ENCODE measurements around the gene LCN2. TPM values are rescaled to one million over a fixed set of nuclear protein-coding genes. Genes with fewer than 3 reads are reported as not detected.

Gene LCN2
- 2.1 to 6.6 TPM (median 3.2 TPM) in 5 replicates for total RNA-seq (2022; extraction: Qiagen RNA extraction; ENCODE audit: low read depth)

DNA sequence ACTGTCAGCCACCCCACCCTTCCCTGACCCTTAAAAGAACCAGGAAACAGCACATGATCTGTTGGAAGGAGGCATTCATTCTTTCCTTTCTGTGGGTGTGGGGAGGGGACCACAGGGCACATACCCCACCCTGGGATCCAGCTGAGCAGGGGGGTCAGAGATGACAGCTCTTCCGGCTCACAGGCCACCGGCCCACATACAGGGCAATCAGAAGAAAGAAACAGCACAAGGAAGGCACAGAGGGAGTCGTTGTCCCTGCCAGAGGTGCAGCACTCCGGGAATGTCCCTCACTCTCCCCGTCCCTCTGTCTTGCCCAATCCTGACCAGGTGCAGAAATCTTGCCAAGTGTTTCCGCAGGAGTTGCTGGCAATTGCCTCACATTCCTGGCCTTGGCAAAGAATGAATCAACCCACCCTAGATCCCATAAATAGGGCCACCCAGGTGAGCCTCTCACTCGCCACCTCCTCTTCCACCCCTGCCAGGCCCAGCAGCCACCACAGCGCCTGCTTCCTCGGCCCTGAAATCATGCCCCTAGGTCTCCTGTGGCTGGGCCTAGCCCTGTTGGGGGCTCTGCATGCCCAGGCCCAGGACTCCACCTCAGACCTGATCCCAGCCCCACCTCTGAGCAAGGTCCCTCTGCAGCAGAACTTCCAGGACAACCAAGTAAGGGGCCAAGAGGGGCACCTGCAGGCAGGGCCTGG, at the start of gene LCN2:
Gene LCN2 (plus strand): TSS at position 453 of the 701 bp plus-strand sequence. CDS start 73 bp downstream, at position 526.

GRCh38 chr9:128127568-128127989, 21.7 kb upstream of the LCN2 start, which contains the start of gene PTGES2:
Gene PTGES2 (minus strand): TSS chr9:128127729. CDS start chr9:128127717, 12 bp downstream.

GRCh38 chr9:128159784-128160602, 10.7 kb downstream of the LCN2 start, which contains the start of gene BBLN:
Gene BBLN (plus strand): TSS chr9:128160265. CDS start chr9:128160408, 143 bp downstream.

DNA sequence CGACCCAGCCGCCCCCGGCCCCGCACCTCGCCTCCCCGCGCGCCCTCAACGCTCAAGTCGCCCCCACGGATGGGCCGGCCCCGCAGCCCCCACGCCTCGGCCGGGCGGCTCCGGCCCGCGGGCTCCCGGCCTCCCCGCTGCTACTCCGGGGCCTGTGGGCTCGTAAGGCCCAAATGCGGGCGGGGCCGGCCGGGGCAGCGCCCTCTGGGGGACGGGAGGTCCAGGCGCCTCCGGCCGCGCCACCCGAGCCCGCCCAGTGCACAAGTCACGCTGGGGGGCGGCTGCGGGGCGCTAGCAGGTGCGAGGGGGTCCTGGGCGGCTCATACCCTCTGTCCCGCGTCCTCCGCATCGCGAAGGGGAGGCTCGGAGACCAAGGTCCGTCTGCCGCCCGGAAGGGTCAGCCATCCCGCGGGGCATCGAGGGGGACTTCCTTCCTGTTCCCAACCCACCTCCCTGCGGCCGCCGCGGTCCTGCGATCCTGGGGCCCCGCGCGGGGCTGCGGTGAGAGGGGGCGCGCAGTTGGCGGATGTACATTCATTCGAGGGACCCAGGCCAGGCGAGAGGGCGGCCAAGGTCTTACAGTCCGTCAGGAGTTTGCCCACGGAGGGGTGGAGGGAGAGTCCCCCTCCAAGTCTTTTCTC, 42.3 kb downstream of the LCN2 start, which contains the start of gene CIZ1:
Gene CIZ1 (minus strand): TSS at position 167 of the 641 bp plus-strand sequence. CDS start 715 bp downstream, outside the sequence.

Other genes with a start within 250 kb of the LCN2 start
- 22.7 to 27.9 TPM (median 24.1 TPM) in 5 replicates for gene ST6GALNAC6, start 249.8 kb upstream of the LCN2 start, total RNA-seq (2022; extraction: Qiagen RNA extraction; ENCODE audit: low read depth)
- 16.1 to 28.2 TPM (median 22.0 TPM) in 5 replicates for gene ST6GALNAC4, start 232.4 kb upstream of the LCN2 start, total RNA-seq (2022; extraction: Qiagen RNA extraction; ENCODE audit: low read depth)
- gene PIP5KL1, start 218.7 kb upstream of the LCN2 start, total RNA-seq (2022; extraction: Qiagen RNA extraction; ENCODE audit: low read depth) = 0.90 to 2.9 TPM (median 1.1 TPM) in 5 replicates
- 35.4 to 48.4 TPM (median 47.7 TPM) in 5 replicates for gene DPM2, start 211.6 kb upstream of the LCN2 start, total RNA-seq (2022; extraction: Qiagen RNA extraction; ENCODE audit: low read depth)
- gene EEIG1, start 168.5 kb upstream of the LCN2 start, total RNA-seq (2022; extraction: Qiagen RNA extraction; ENCODE audit: low read depth) = 61.7 to 84.0 TPM (median 73.6 TPM) in 5 replicates
- gene NAIF1, start 82.1 kb upstream of the LCN2 start, total RNA-seq (2022; extraction: Qiagen RNA extraction; ENCODE audit: low read depth) = 4.9 to 7.3 TPM (median 7.1 TPM) in 5 replicates
- 8.4 to 10.1 TPM (median 9.0 TPM) in 5 replicates for gene SLC25A25, start 81.2 kb upstream of the LCN2 start, total RNA-seq (2022; extraction: Qiagen RNA extraction; ENCODE audit: low read depth)
- 75.7 to 97.4 TPM (median 94.1 TPM) in 5 replicates for gene PTGES2, start 21.7 kb upstream of the LCN2 start, total RNA-seq (2022; extraction: Qiagen RNA extraction; ENCODE audit: low read depth)
- gene BBLN, start 10.8 kb downstream of the LCN2 start, total RNA-seq (2022; extraction: Qiagen RNA extraction; ENCODE audit: low read depth) = 38.2 to 70.7 TPM (median 67.3 TPM) in 5 replicates
- gene CIZ1, start 42.1 kb downstream of the LCN2 start, total RNA-seq (2022; extraction: Qiagen RNA extraction; ENCODE audit: low read depth) = 72.6 to 98.9 TPM (median 87.6 TPM) in 5 replicates
- gene DNM1, start 53.9 kb downstream of the LCN2 start, total RNA-seq (2022; extraction: Qiagen RNA extraction; ENCODE audit: low read depth) = 74.6 to 95.2 TPM (median 86.0 TPM) in 5 replicates
- gene GOLGA2, start 126.6 kb downstream of the LCN2 start, total RNA-seq (2022; extraction: Qiagen RNA extraction; ENCODE audit: low read depth) = 39.9 to 48.9 TPM (median 42.6 TPM) in 5 replicates
- 42.4 to 49.6 TPM (median 45.6 TPM) in 5 replicates for gene SWI5, start 126.8 kb downstream of the LCN2 start, total RNA-seq (2022; extraction: Qiagen RNA extraction; ENCODE audit: low read depth)
- 43.6 to 69.6 TPM (median 48.8 TPM) in 5 replicates for gene TRUB2, start 173.0 kb downstream of the LCN2 start, total RNA-seq (2022; extraction: Qiagen RNA extraction; ENCODE audit: low read depth)
- 47.8 to 60.9 TPM (median 58.4 TPM) in 5 replicates for gene COQ4, start 173.4 kb downstream of the LCN2 start, total RNA-seq (2022; extraction: Qiagen RNA extraction; ENCODE audit: low read depth)
- 32.1 to 49.1 TPM (median 43.3 TPM) in 5 replicates for gene SLC27A4, start 191.1 kb downstream of the LCN2 start, total RNA-seq (2022; extraction: Qiagen RNA extraction; ENCODE audit: low read depth)
- gene URM1, start 221.9 kb downstream of the LCN2 start, total RNA-seq (2022; extraction: Qiagen RNA extraction; ENCODE audit: low read depth) = 61.4 to 87.4 TPM (median 84.2 TPM) in 5 replicates

Data from A549 treated with RU486 at 1 μM for 4 hours (cell line).